Lower leg skin (tissue), 3 donors: Measurements from ENCODE around the gene KLHL25.

Experiments used
- POLR2A ChIP-seq, 2 donors: fragments of 450-650 bp; IDR thresholded peaks; one replicate each; pipeline ENCODE4 v1.6.1; 2016 to 2017; ENCODE audit warnings: antibody characterized with exemption in 2 of 2, mild to moderate bottlenecking in 1 of 2, moderate library complexity in 1 of 2
- TF ChIP-seq, protein P1 (sequence below), 3 donors: fragments of 450-650 bp; IDR thresholded peaks; one replicate each; pipeline ENCODE4 v1.5.1; 2016; ENCODE audit warnings: antibody characterized with exemption in 3 of 3, mild to moderate bottlenecking in 3 of 3, moderate library complexity in 2 of 3

DNA sequence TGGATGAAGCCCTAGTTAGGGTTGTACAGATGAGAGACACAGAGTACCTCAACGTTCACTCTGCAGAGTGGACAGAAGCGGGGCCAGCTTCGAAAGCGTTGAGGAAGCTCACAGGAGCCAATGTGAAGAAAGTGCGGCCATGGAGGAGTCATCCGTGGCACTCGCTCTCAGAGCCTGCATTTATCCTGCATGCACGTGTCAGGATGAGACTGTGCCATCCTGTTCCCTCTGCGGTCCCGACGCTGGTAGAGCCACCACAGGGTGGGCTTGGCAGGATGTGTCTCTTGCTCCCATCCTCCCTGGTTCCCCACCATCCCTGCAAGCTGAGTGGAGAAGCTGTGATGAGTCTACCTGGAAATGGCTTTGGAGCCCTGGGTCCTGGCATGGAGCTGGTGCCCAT is 39.3 kb downstream of the KLHL25 start:
- no peak for TF ChIP-seq POLR2A (IDR thresholded peaks at IDR 0.05)
- TF ChIP-seq, protein P1, sequence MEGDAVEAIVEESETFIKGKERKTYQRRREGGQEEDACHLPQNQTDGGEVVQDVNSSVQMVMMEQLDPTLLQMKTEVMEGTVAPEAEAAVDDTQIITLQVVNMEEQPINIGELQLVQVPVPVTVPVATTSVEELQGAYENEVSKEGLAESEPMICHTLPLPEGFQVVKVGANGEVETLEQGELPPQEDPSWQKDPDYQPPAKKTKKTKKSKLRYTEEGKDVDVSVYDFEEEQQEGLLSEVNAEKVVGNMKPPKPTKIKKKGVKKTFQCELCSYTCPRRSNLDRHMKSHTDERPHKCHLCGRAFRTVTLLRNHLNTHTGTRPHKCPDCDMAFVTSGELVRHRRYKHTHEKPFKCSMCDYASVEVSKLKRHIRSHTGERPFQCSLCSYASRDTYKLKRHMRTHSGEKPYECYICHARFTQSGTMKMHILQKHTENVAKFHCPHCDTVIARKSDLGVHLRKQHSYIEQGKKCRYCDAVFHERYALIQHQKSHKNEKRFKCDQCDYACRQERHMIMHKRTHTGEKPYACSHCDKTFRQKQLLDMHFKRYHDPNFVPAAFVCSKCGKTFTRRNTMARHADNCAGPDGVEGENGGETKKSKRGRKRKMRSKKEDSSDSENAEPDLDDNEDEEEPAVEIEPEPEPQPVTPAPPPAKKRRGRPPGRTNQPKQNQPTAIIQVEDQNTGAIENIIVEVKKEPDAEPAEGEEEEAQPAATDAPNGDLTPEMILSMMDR (IDR thresholded peaks at IDR 0.05), result no peak
